OCI-LY7 (cell line): ENCODE results near the gene PARD6G. TPM values are rescaled to one million over a fixed set of nuclear protein-coding genes. Genes with fewer than 3 reads are reported as not detected.
A peak's percentile ranks its signal among the peaks of the same experiment; 100 is the strongest.

Source experiments
- BruUV-seq: library from RNA; stranded (reverse); fragments of 400-500 nt; replicated peaks from 2 replicates; lab custom pipeline; 2021; lab: Mats Ljungman, UMichigan
- CTCF ChIA-PET: fragments of 300-600 bp; sonication (Branson Sonifier 250); formaldehyde crosslinking; loops from one replicate; lab custom pipeline; 2022; ENCODE audit warnings: antibody characterized with exemption; ENCODE audit not compliant: unreplicated experiment; lab: Charles Lee
- POLR2A ChIA-PET: fragments of 300-600 bp; sonication (Branson Sonifier 250); formaldehyde crosslinking; loops from one replicate; lab custom pipeline; 2022; ENCODE audit warnings: antibody characterized with exemption; lab: Charles Lee
- DNase-seq: peaks from one replicate; pipeline ENCODE4 v3.0.0-alpha.2; 2015; ENCODE audit warnings: low spot score
- H2AFZ ChIP-seq: fragments of 200-600 bp; sonication (generic), shearing (Covaris generic); 2 replicates; pipeline ENCODE4 v1.6.1; 2014; ENCODE audit warnings: mild to moderate bottlenecking, antibody characterized with exemption, low read length, moderate library complexity
- H3K27ac ChIP-seq: fragments of 200-600 bp; sonication (generic); 2 replicates; pipeline ENCODE4 v1.5.1; 2014; ENCODE audit warnings: mixed run types, low read depth, mild to moderate bottlenecking, moderate library complexity, low read length, inconsistent platforms; ENCODE audit not compliant: poor library complexity, severe bottlenecking
- H3K36me3 ChIP-seq: fragments of 200-600 bp; sonication (generic); 2 replicates; pipeline ENCODE4 v1.6.1; 2014; ENCODE audit warnings: mild to moderate bottlenecking, antibody characterized with exemption, low read length, moderate library complexity, mixed read lengths; ENCODE audit not compliant: insufficient read depth
- H3K4me1 ChIP-seq: fragments of 200-600 bp; sonication (generic); 2 replicates; pipeline ENCODE4 v1.5.1; 2014; ENCODE audit warnings: mild to moderate bottlenecking, low read length; ENCODE audit not compliant: insufficient read depth, poor library complexity, severe bottlenecking
- H3K4me2 ChIP-seq: fragments of 200-600 bp; sonication (generic); 2 replicates; pipeline ENCODE4 v1.6.1; 2014; ENCODE audit warnings: mild to moderate bottlenecking, low read length
- H3K4me3 ChIP-seq: fragments of 200-600 bp; sonication (generic); 2 replicates; pipeline ENCODE4 v1.5.1; 2014; ENCODE audit warnings: mild to moderate bottlenecking, low read depth, low read length; ENCODE audit not compliant: poor library complexity, severe bottlenecking
- H3K79me2 ChIP-seq: fragments of 200-600 bp; sonication (generic); 2 replicates; pipeline ENCODE4 v1.6.1; 2016; ENCODE audit warnings: low read depth, mild to moderate bottlenecking, low read length, moderate library complexity, mixed read lengths; ENCODE audit not compliant: insufficient read depth
- H3K9me2 ChIP-seq: fragments of 200-600 bp; sonication (generic); 2 replicates; pipeline ENCODE4 v1.6.1; 2016; ENCODE audit warnings: mild to moderate bottlenecking, low read length, mixed read lengths; ENCODE audit not compliant: insufficient read depth
- H3K9me3 ChIP-seq: fragments of 200-600 bp; sonication (generic); 2 replicates; pipeline ENCODE4 v1.6.1; 2014; ENCODE audit warnings: mild to moderate bottlenecking, mixed run types, low read length, mixed read lengths
- H4K20me1 ChIP-seq: fragments of 200-600 bp; sonication (generic); 2 replicates; pipeline ENCODE4 v1.6.1; 2014; ENCODE audit warnings: mild to moderate bottlenecking, antibody characterized with exemption, low read length, moderate library complexity, mixed read lengths; ENCODE audit not compliant: insufficient read depth
- CTCF ChIP-seq: fragments of 200-600 bp; sonication (generic); conservative IDR thresholded peaks from 2 replicates; pipeline ENCODE4 v1.5.1; 2014; ENCODE audit warnings: mild to moderate bottlenecking, antibody characterized with exemption, low read length, moderate library complexity, mixed read lengths
- EZH2phosphoT487 ChIP-seq: fragments of 200-600 bp; sonication (generic); IDR thresholded peaks from 2 replicates; pipeline ENCODE4 v1.6.1; 2018; ENCODE audit warnings: low read depth, borderline replicate concordance, mild to moderate bottlenecking, mixed run types, antibody characterized with exemption, low read length, moderate library complexity, mixed read lengths
- intact Hi-C: fragments of 100-400 bp; cut with micrococcal nuclease; formaldehyde crosslinking; loops from one replicate; pipeline ENCODE4 v1.10.0; 2022; ENCODE audit not compliant: unreplicated experiment
- total RNA-seq, 2 experiments: library from RNA; depleted of rRNA in 1 of 2; stranded (reverse); fragments of >200 nt in 1 of 2; shearing (Covaris generic) in 1 of 2; gene quantifications; 2 replicates each; pipeline ENCODE4 v1.2.3, GENCODE V29; 2014 to 2022

The PARD6G gene
- total RNA-seq, 2 experiments from 2014 or later, result 0.03 TPM; not detected in 1

- intact Hi-C loops, result no loop called here
- BruUV-seq, result no TSS peak
- H3K79me2 ChIP-seq, result no peaks in the 10 kb centered on the region
- POLR2A ChIA-PET, result no interaction called here
- H3K4me3 ChIP-seq, result peak overlapping the region; percentile 40
- DNase-seq, result no peak
- no peaks in the 10 kb centered on the region for H3K4me1 ChIP-seq
- no peak overlapping the region for H2AFZ ChIP-seq
- H3K9me2 ChIP-seq, result no peaks in the 10 kb centered on the region
- peak overlapping the region; percentile 46 for H3K4me2 ChIP-seq
- H3K27ac ChIP-seq, result no peak overlapping the region
- H3K9me3 ChIP-seq, result no peaks in the 10 kb centered on the region
- no peaks in the 10 kb centered on the region for H4K20me1 ChIP-seq
- H3K36me3 ChIP-seq, result no peaks in the 10 kb centered on the region
- CTCF ChIA-PET, result no interaction called here
- TF ChIP-seq CTCF, result no peak
Measured at GRCh38 chr18:80246445-80247392, 595 bp downstream of the PARD6G start.

- intact Hi-C loops, result no loop called here
- Histone ChIP-seq H3K79me2 (no peaks in the 10 kb centered on the region), H3K4me1 (no peaks in the 10 kb centered on the region), H3K9me3 (no peaks in the 10 kb centered on the region), H3K36me3 (no peaks in the 10 kb centered on the region), H3K4me3 (no peak overlapping the region), H3K9me2 (no peaks in the 10 kb centered on the region), H4K20me1 (no peaks in the 10 kb centered on the region), H3K27ac (no peak overlapping the region), H3K4me2 (no peak overlapping the region), H2AFZ (no peak overlapping the region)
- BruUV-seq, result no TSS peak
- DNase-seq, result no peak
- CTCF ChIA-PET, result no interaction called here
- POLR2A ChIA-PET, result no interaction called here
- TF ChIP-seq EZH2phosphoT487 (no peak), CTCF (no peak)
Measured at GRCh38 chr18:80245781-80246444, 1.4 kb downstream of the PARD6G start.
